CD14-positive monocyte (primary cell): Measurements from ENCODE around the gene DPM1. TPM values are rescaled to one million over a fixed set of nuclear protein-coding genes. Genes with fewer than 3 reads are reported as not detected.

ENCODE experiments used
- DNase-seq, 3 donors: peaks; one replicate each; pipeline ENCODE4 v3.0.0-alpha.2; 2011 to 2022
- H2AFZ ChIP-seq: 2 replicates; pipeline ENCODE4 v1.6.0; 2012; ENCODE audit warnings: mild to moderate bottlenecking, low read depth, low read length, inconsistent platforms; ENCODE audit not compliant: insufficient read depth, poor library complexity, severe bottlenecking
- H3K27ac ChIP-seq, 2 donors: 1 replicate in 1 of 2; 2 replicates in 1 of 2; pipeline ENCODE4 v1.5.1; 2012 to 2013; ENCODE audit warnings: low read length in 2 of 2, control low read depth in 1 of 2, inconsistent platforms in 1 of 2, low read depth in 1 of 2, mild to moderate bottlenecking in 1 of 2
- H3K27me3 ChIP-seq, 2 donors: one replicate each; pipeline versions ENCODE4 v1.6.0 to v1.6.1; 2011 to 2013; ENCODE audit warnings: low read length in 2 of 2; ENCODE audit not compliant: control insufficient read depth in 2 of 2, insufficient read depth in 2 of 2
- H3K36me3 ChIP-seq, 2 donors: replicated peaks in 1 of 2; 1 replicate in 1 of 2; 2 replicates in 1 of 2; pipeline versions ENCODE4 v1.5.1 to v1.6.1; 2012 to 2013; ENCODE audit warnings: low read length in 2 of 2, control low read depth in 1 of 2, inconsistent platforms in 1 of 2, mild to moderate bottlenecking in 1 of 2; ENCODE audit not compliant: insufficient read depth in 2 of 2, control insufficient read depth in 1 of 2
- H3K4me1 ChIP-seq, 2 donors: 1 replicate in 1 of 2; 2 replicates in 1 of 2; pipeline versions ENCODE4 v1.5.1 to v1.6.1; 2012 to 2013; ENCODE audit warnings: low read length in 2 of 2, control low read depth in 1 of 2, inconsistent platforms in 1 of 2, mild to moderate bottlenecking in 1 of 2, moderate library complexity in 1 of 2; ENCODE audit not compliant: insufficient read depth in 2 of 2, control insufficient read depth in 1 of 2
- H3K4me2 ChIP-seq: replicated peaks from 2 replicates; pipeline ENCODE3; 2012; ENCODE audit warnings: low read length, moderate library complexity, mild to moderate bottlenecking; ENCODE audit not compliant: poor library complexity, severe bottlenecking; ENCODE audit errors: extremely low read depth
- H3K4me3 ChIP-seq, 3 experiments: fragments of 200-600 bp in 1 of 3; sonication (generic) in 1 of 3; replicated peaks in 1 of 3; 1 replicate in 2 of 3; 2 replicates in 1 of 3; pipeline ENCODE4 v1.5.1; 2011 to 2013; ENCODE audit warnings: low read length in 3 of 3, mild to moderate bottlenecking in 3 of 3, control low read depth in 2 of 3, low read depth in 2 of 3, inconsistent platforms in 1 of 3, moderate library complexity in 1 of 3
- H3K79me2 ChIP-seq: 2 replicates; pipeline ENCODE4 v1.6.0; 2012; ENCODE audit warnings: mild to moderate bottlenecking, control low read depth, inconsistent platforms, low read length, moderate library complexity; ENCODE audit not compliant: insufficient read depth
- H3K9ac ChIP-seq: 2 replicates; pipeline ENCODE4 v1.6.0; 2017; ENCODE audit warnings: low read length, mild to moderate bottlenecking; ENCODE audit not compliant: insufficient read depth, poor library complexity, severe bottlenecking
- H3K9me3 ChIP-seq, 2 donors: replicated peaks in 1 of 2; 1 replicate in 1 of 2; 2 replicates in 1 of 2; pipeline versions ENCODE4 v1.5.1 to v1.6.1; 2012 to 2013; ENCODE audit warnings: low read length in 2 of 2, control low read depth in 1 of 2; ENCODE audit not compliant: control insufficient read depth in 1 of 2, insufficient read depth in 1 of 2
- H4K20me1 ChIP-seq: 2 replicates; pipeline ENCODE4 v1.6.0; 2012; ENCODE audit warnings: mild to moderate bottlenecking, low read length, control low read depth, moderate library complexity; ENCODE audit not compliant: insufficient read depth
- H3K27ac Mint-ChIP-seq, 7 donors: one replicate each; pipeline ENCODE4 v1.8.0; 2020; ENCODE audit warnings: mild to moderate bottlenecking in 7 of 7, mixed read lengths in 7 of 7, moderate library complexity in 6 of 7, inconsistent platforms in 2 of 7
- H3K27me3 Mint-ChIP-seq, 3 donors: one replicate each; pipeline ENCODE4 v1.8.0; 2021 to 2022; ENCODE audit warnings: low read depth in 3 of 3, mild to moderate bottlenecking in 3 of 3, mixed read lengths in 3 of 3, moderate library complexity in 3 of 3, inconsistent platforms in 1 of 3
- H3K36me3 Mint-ChIP-seq, 2 donors: one replicate each; pipeline ENCODE4 v1.8.0; 2020; ENCODE audit warnings: mixed read lengths in 2 of 2, inconsistent platforms in 1 of 2, mild to moderate bottlenecking in 1 of 2
- H3K4me1 Mint-ChIP-seq: one replicate; pipeline ENCODE4 v1.8.0; 2020; ENCODE audit warnings: mild to moderate bottlenecking, mixed read lengths
- H3K4me3 Mint-ChIP-seq, 2 donors: one replicate each; pipeline ENCODE4 v1.8.0; 2020; ENCODE audit warnings: mild to moderate bottlenecking in 2 of 2, mixed read lengths in 2 of 2, moderate library complexity in 1 of 2
- H3K9me3 Mint-ChIP-seq, 7 donors: one replicate each; pipeline ENCODE4 v1.8.0; 2020 to 2022; ENCODE audit warnings: mixed read lengths in 7 of 7, mild to moderate bottlenecking in 6 of 7, moderate library complexity in 6 of 7, inconsistent platforms in 2 of 7
- CTCF ChIP-seq: fragments of 200-600 bp; IDR thresholded peaks from one replicate; pipeline ENCODE4 v1.8.0; 2022; ENCODE audit warnings: antibody characterized with exemption, mild to moderate bottlenecking
- WGBS: methylation state at CpG from one replicate; pipeline ENCODE4 v1.1.5; 2013; ENCODE audit warnings: missing lambda C conversion rate; ENCODE audit not compliant: insufficient coverage; 5-methylcytosine and 5-hydroxymethylcytosine counted together
- intact Hi-C, 2 donors: fragments of 100-400 bp; cut with micrococcal nuclease; formaldehyde crosslinking; loops; one replicate each; pipeline versions ENCODE4 v1.15.0 to v1.15.1; 2023
- polyA plus RNA-seq, 3 donors: library from polyadenylated mRNA; depleted of rRNA in 1 of 3; unstranded in 2 of 3; stranded (reverse) in 1 of 3; fragments of 300-500 nt in 2 of 3; fragments of >200 nt in 1 of 3; fragmentation: Illumina TruSeq in 2 of 3; gene quantifications; 1 replicate in 2 of 3; 2 replicates in 1 of 3; pipeline ENCODE4 v1.2.3, GENCODE V29; 2012 to 2021

The DPM1 gene
- polyA plus RNA-seq, 3 donors: 19.1 to 55.1 (median 50.9) TPM

- Histone ChIP-seq H3K79me2 (peaks cover 100% of the 10 kb centered on the region), H3K27me3 (no peaks in the 10 kb centered on the region), H3K9me3 (no peaks in the 10 kb centered on the region), H3K4me2 (no peak overlapping the region), H4K20me1 (peaks cover 99% of the 10 kb centered on the region), H3K27ac (peak overlapping the region in 1 of 2 donors; percentile 1), H2AFZ (no peak overlapping the region), H3K9ac (no peak overlapping the region), H3K4me3 (no peak overlapping the region), H3K4me1 (peaks cover 0 to 4% of the 10 kb centered on the region in 2 donors), H3K36me3 (peaks cover 0 to 16% of the 10 kb centered on the region in 2 donors)
- intact Hi-C loops: no loop called here
- no peak overlapping the region for H3K4me3 Mint-ChIP-seq
- no peak for TF ChIP-seq CTCF
- H3K36me3 Mint-ChIP-seq: peaks cover 10 to 32% of the 10 kb centered on the region in 2 donors
- H3K27ac Mint-ChIP-seq: peak overlapping the region in 4 of 7 donors; percentile 1 to 39 (median 35)
- 100% methylated on average over 1 of the region's 2 CpGs for WGBS
- H3K9me3 Mint-ChIP-seq: no peaks in the 10 kb centered on the region
- no peak for DNase-seq
- peaks cover 26% of the 10 kb centered on the region for H3K4me1 Mint-ChIP-seq
- H3K27me3 Mint-ChIP-seq: no peaks in the 10 kb centered on the region
These were observed 44.5 kb downstream of the DPM1 start for GRCh38 chr20:50913690-50914375.

- Histone ChIP-seq H3K4me1 (peaks cover 0 to 4% of the 10 kb centered on the region in 2 donors), H3K4me2 (no peak overlapping the region)
These were observed 46.6 kb downstream of the DPM1 start for GRCh38 chr20:50911716-50912115.

More at GRCh38 chr20:50911716-50912115, 46.6 kb downstream of the DPM1 start:
- intact Hi-C loops: no loop called here
- Histone ChIP-seq H3K9ac (no peak overlapping the region), H3K9me3 (no peaks in the 10 kb centered on the region), H4K20me1 (peaks cover 99% of the 10 kb centered on the region), H2AFZ (no peak overlapping the region), H3K79me2 (peaks cover 100% of the 10 kb centered on the region), H3K36me3 (peaks cover 0 to 26% of the 10 kb centered on the region in 2 donors), H3K4me3 (no peak overlapping the region), H3K27ac (peak overlapping the region in 1 of 2 donors; percentile 6), H3K27me3 (no peaks in the 10 kb centered on the region)
- no peak overlapping the region for H3K4me3 Mint-ChIP-seq
- H3K4me1 Mint-ChIP-seq: peaks cover 13% of the 10 kb centered on the region
- peak overlapping the region in 2 of 7 donors; percentile 47 to 62 for H3K27ac Mint-ChIP-seq
- no peaks in the 10 kb centered on the region for H3K9me3 Mint-ChIP-seq
- TF ChIP-seq CTCF: no peak
- no peak for DNase-seq
- no peaks in the 10 kb centered on the region for H3K27me3 Mint-ChIP-seq
- peaks cover 15 to 34% of the 10 kb centered on the region in 2 donors for H3K36me3 Mint-ChIP-seq
- 86% methylated on average over 1 of the region's 1 CpG for WGBS
